ENCODE measurements around the gene SPPL3.

The SPPL3 gene

GRCh38 chr12:120846721-120847120 lies 57.4 kb downstream of the SPPL3 start:
- peaks cover 0 to 87% (median 56%) of the 10 kb centered on the region in 4 donors for H3K4me1 ChIP-seq
- intact Hi-C loops (cut with DNase I; ENCODE audit: low total_unique reads): no loop called here

GRCh38 chr12:120845696-120846095 lies 58.5 kb downstream of the SPPL3 start:
- no peaks in the 10 kb centered on the region for H3K9me3 ChIP-seq
- no peak for TF ChIP-seq CTCF (IDR thresholded peaks at IDR 0.05)
- intact Hi-C loops (cut with DNase I; ENCODE audit: low total_unique reads): no loop called here
- no peaks in the 10 kb centered on the region for H3K36me3 ChIP-seq
- H3K4me1 ChIP-seq: peaks cover 0 to 87% (median 48%) of the 10 kb centered on the region in 4 donors
- DNase-seq: no peak
- H3K27me3 ChIP-seq: no peaks in the 10 kb centered on the region
- no peak overlapping the region for H3K4me3 ChIP-seq
- peak overlapping the region in 1 of 2 donors; percentile 63 for H3K27ac ChIP-seq

More at GRCh38 chr12:120846721-120847120, 57.4 kb downstream of the SPPL3 start:
- no peaks in the 10 kb centered on the region for H3K27me3 ChIP-seq
- H3K4me3 ChIP-seq: no peak overlapping the region
- no peaks in the 10 kb centered on the region for H3K9me3 ChIP-seq
- H3K36me3 ChIP-seq: no peaks in the 10 kb centered on the region
- H3K27ac ChIP-seq: peak overlapping the region in 1 of 2 donors; percentile 63
- no peak for TF ChIP-seq CTCF (IDR thresholded peaks at IDR 0.05)
- no peak for DNase-seq

GRCh38 chr12:120844768-120845449 lies 59.2 kb downstream of the SPPL3 start:
- H3K4me3 ChIP-seq: no peak overlapping the region
- no peaks in the 10 kb centered on the region for H3K36me3 ChIP-seq
- H3K9me3 ChIP-seq: no peaks in the 10 kb centered on the region
- H3K27me3 ChIP-seq: no peaks in the 10 kb centered on the region
- no peak for TF ChIP-seq CTCF (IDR thresholded peaks at IDR 0.05)
- peaks cover 0 to 79% (median 43%) of the 10 kb centered on the region in 4 donors for H3K4me1 ChIP-seq
- DNase-seq: no peak
- H3K27ac ChIP-seq: no peak overlapping the region
- intact Hi-C loops (cut with DNase I; ENCODE audit: low total_unique reads): no loop called here

GRCh38 chr12:120844297-120844696 lies 59.9 kb downstream of the SPPL3 start:
- no peak for DNase-seq
- Histone ChIP-seq H3K9me3 (no peaks in the 10 kb centered on the region), H3K4me3 (no peak overlapping the region), H3K27ac (no peak overlapping the region), H3K27me3 (no peaks in the 10 kb centered on the region), H3K4me1 (peaks cover 0 to 73% (median 40%) of the 10 kb centered on the region in 4 donors), H3K36me3 (no peaks in the 10 kb centered on the region)
- no peak for TF ChIP-seq CTCF (IDR thresholded peaks at IDR 0.05)
- intact Hi-C loops (cut with DNase I; ENCODE audit: low total_unique reads): no loop called here

- Histone ChIP-seq H3K4me3 (no peak overlapping the region), H3K27ac (no peak overlapping the region), H3K27me3 (no peaks in the 10 kb centered on the region), H3K4me1 (peaks cover 0 to 66% (median 36%) of the 10 kb centered on the region in 4 donors), H3K36me3 (no peaks in the 10 kb centered on the region), H3K9me3 (no peaks in the 10 kb centered on the region)
- DNase-seq: no peak
- no peak for TF ChIP-seq CTCF (IDR thresholded peaks at IDR 0.05)
- intact Hi-C loops (cut with DNase I; ENCODE audit: low total_unique reads): no loop called here
Observed at GRCh38 chr12:120843472-120843871, 60.7 kb downstream of the SPPL3 start.

Data from tibial artery (tissue), 4 donors.